GM23338 (cell line): Measurements from ENCODE around the gene CLIC5.

Experiments used
- CREB1 ChIP-seq: fragments of 250-450 bp; sonication (Bioruptor Pico); IDR thresholded peaks from 2 replicates; pipeline ENCODE4 v1.5.0; 2020; ENCODE audit warnings: low read depth, mild to moderate bottlenecking, moderate library complexity
- CTCF ChIP-seq, 2 experiments: fragments of 200-600 bp in 1 of 2; sonication (generic) in 1 of 2; conservative IDR thresholded peaks; 2 replicates each; pipeline versions ENCODE4 v1.5.1 to v1.6.1; 2016 to 2017; ENCODE audit warnings: antibody characterized with exemption in 2 of 2, low read depth in 2 of 2, mild to moderate bottlenecking in 2 of 2, moderate library complexity in 1 of 2
- ETS1 ChIP-seq: IDR thresholded peaks from 2 replicates; pipeline ENCODE4 v1.6.1; 2016; ENCODE audit warnings: antibody characterized with exemption
- EZH2 ChIP-seq: fragments of 200-600 bp; sonication (generic); IDR thresholded peaks from one replicate; pipeline ENCODE4 v1.8.0; 2017; ENCODE audit warnings: antibody characterized with exemption, mild to moderate bottlenecking, low read depth; ENCODE audit not compliant: unreplicated experiment
- EZH2phosphoT487 ChIP-seq: fragments of 200-600 bp; sonication (generic); IDR thresholded peaks from one replicate; pipeline ENCODE4 v1.8.1; 2018; ENCODE audit warnings: antibody characterized with exemption; ENCODE audit not compliant: unreplicated experiment
- JUNB ChIP-seq: IDR thresholded peaks from one replicate; pipeline ENCODE4 v1.6.1; 2016; ENCODE audit warnings: antibody characterized with exemption; ENCODE audit not compliant: unreplicated experiment
- NANOG ChIP-seq: IDR thresholded peaks from 2 replicates; pipeline ENCODE4 v1.6.1; 2016; ENCODE audit warnings: antibody characterized with exemption, borderline replicate concordance
- POLR2AphosphoS5 ChIP-seq: IDR thresholded peaks from 2 replicates; pipeline ENCODE4 v1.6.1; 2016; ENCODE audit warnings: antibody characterized with exemption, low read depth
- STAT1 ChIP-seq: IDR thresholded peaks from one replicate; pipeline ENCODE4 v1.6.1; 2016; ENCODE audit warnings: antibody characterized with exemption; ENCODE audit not compliant: unreplicated experiment
- ZNF114 ChIP-seq: fragments of 250-450 bp; sonication (Bioruptor Pico); IDR thresholded peaks from 2 replicates; pipeline ENCODE4 v1.5.0; 2020; ENCODE audit warnings: mild to moderate bottlenecking, moderate library complexity
- ZNF331 ChIP-seq: fragments of 250-450 bp; sonication (Bioruptor Pico); IDR thresholded peaks from 2 replicates; pipeline ENCODE4 v1.5.0; 2020; ENCODE audit warnings: low read depth, mild to moderate bottlenecking, moderate library complexity
- TF ChIP-seq, protein P1 (sequence below): IDR thresholded peaks from one replicate; pipeline ENCODE4 v1.6.1; 2018; ENCODE audit warnings: antibody characterized with exemption; ENCODE audit not compliant: unreplicated experiment
- TF ChIP-seq, protein P2 (sequence below): fragments of 250-450 bp; sonication (Bioruptor Pico); IDR thresholded peaks from 2 replicates; pipeline ENCODE4 v1.5.0; 2020; ENCODE audit warnings: mild to moderate bottlenecking, moderate library complexity

DNA sequence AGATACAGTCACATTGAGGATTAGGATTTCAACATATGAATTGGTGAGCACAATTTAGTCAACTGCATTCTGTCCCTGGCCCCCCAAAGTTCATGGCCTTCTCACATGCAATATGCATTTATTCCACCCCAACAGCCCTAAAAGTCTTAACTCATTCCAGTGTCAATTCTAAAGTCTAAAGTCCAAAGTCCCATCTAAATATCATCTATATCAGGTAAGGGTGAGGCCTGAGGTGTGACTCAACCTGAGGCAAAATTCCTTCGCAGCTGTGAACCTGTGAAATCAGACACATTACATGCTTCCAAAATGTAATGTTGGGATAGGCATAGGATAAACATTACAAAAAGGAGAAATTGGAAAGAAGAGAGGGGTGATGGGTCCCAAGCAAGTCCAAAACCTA, 27.8 kb downstream of the CLIC5 start:
- TF ChIP-seq CTCF (conservative IDR thresholded peaks at IDR 0.05; ENCODE audit: low read depth in 2 of 2) (no peak), CREB1 (CRISPR knock-in tag) (no peak), POLR2AphosphoS5 (no peak), EZH2phosphoT487 (no peak), EZH2 (no peak), ZNF331 (CRISPR knock-in tag) (no peak), NANOG (no peak), STAT1 (no peak), JUNB (no peak), ETS1 (no peak), ZNF114 (CRISPR knock-in tag) (no peak)
- TF ChIP-seq, protein P1, sequence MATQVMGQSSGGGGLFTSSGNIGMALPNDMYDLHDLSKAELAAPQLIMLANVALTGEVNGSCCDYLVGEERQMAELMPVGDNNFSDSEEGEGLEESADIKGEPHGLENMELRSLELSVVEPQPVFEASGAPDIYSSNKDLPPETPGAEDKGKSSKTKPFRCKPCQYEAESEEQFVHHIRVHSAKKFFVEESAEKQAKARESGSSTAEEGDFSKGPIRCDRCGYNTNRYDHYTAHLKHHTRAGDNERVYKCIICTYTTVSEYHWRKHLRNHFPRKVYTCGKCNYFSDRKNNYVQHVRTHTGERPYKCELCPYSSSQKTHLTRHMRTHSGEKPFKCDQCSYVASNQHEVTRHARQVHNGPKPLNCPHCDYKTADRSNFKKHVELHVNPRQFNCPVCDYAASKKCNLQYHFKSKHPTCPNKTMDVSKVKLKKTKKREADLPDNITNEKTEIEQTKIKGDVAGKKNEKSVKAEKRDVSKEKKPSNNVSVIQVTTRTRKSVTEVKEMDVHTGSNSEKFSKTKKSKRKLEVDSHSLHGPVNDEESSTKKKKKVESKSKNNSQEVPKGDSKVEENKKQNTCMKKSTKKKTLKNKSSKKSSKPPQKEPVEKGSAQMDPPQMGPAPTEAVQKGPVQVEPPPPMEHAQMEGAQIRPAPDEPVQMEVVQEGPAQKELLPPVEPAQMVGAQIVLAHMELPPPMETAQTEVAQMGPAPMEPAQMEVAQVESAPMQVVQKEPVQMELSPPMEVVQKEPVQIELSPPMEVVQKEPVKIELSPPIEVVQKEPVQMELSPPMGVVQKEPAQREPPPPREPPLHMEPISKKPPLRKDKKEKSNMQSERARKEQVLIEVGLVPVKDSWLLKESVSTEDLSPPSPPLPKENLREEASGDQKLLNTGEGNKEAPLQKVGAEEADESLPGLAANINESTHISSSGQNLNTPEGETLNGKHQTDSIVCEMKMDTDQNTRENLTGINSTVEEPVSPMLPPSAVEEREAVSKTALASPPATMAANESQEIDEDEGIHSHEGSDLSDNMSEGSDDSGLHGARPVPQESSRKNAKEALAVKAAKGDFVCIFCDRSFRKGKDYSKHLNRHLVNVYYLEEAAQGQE, result no peak
- TF ChIP-seq, protein P2, sequence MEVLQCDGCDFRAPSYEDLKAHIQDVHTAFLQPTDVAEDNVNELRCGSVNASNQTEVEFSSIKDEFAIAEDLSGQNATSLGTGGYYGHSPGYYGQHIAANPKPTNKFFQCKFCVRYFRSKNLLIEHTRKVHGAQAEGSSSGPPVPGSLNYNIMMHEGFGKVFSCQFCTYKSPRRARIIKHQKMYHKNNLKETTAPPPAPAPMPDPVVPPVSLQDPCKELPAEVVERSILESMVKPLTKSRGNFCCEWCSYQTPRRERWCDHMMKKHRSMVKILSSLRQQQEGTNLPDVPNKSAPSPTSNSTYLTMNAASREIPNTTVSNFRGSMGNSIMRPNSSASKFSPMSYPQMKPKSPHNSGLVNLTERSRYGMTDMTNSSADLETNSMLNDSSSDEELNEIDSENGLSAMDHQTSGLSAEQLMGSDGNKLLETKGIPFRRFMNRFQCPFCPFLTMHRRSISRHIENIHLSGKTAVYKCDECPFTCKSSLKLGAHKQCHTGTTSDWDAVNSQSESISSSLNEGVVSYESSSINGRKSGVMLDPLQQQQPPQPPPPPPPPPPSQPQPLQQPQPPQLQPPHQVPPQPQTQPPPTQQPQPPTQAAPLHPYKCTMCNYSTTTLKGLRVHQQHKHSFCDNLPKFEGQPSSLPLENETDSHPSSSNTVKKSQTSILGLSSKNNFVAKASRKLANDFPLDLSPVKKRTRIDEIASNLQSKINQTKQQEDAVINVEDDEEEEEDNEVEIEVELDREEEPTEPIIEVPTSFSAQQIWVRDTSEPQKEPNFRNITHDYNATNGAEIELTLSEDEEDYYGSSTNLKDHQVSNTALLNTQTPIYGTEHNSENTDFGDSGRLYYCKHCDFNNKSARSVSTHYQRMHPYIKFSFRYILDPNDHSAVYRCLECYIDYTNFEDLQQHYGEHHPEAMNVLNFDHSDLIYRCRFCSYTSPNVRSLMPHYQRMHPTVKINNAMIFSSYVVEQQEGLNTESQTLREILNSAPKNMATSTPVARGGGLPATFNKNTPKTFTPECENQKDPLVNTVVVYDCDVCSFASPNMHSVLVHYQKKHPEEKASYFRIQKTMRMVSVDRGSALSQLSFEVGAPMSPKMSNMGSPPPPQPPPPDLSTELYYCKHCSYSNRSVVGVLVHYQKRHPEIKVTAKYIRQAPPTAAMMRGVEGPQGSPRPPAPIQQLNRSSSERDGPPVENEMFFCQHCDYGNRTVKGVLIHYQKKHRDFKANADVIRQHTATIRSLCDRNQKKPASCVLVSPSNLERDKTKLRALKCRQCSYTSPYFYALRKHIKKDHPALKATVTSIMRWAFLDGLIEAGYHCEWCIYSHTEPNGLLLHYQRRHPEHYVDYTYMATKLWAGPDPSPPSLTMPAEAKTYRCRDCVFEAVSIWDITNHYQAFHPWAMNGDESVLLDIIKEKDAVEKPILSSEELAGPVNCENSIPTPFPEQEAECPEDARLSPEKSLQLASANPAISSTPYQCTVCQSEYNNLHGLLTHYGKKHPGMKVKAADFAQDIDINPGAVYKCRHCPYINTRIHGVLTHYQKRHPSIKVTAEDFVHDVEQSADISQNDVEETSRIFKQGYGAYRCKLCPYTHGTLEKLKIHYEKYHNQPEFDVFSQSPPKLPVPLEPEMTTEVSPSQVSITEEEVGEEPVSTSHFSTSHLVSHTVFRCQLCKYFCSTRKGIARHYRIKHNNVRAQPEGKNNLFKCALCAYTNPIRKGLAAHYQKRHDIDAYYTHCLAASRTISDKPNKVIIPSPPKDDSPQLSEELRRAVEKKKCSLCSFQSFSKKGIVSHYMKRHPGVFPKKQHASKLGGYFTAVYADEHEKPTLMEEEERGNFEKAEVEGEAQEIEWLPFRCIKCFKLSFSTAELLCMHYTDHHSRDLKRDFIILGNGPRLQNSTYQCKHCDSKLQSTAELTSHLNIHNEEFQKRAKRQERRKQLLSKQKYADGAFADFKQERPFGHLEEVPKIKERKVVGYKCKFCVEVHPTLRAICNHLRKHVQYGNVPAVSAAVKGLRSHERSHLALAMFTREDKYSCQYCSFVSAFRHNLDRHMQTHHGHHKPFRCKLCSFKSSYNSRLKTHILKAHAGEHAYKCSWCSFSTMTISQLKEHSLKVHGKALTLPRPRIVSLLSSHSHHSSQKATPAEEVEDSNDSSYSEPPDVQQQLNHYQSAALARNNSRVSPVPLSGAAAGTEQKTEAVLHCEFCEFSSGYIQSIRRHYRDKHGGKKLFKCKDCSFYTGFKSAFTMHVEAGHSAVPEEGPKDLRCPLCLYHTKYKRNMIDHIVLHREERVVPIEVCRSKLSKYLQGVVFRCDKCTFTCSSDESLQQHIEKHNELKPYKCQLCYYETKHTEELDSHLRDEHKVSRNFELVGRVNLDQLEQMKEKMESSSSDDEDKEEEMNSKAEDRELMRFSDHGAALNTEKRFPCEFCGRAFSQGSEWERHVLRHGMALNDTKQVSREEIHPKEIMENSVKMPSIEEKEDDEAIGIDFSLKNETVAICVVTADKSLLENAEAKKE (CRISPR knock-in tag), result no peak
